ENCODE measurements around the gene RAMP1. TPM values are rescaled to one million over a fixed set of nuclear protein-coding genes. Genes with fewer than 3 reads are reported as not detected.

Gene RAMP1
- total RNA-seq, 1 donor, result 2.1 TPM

GRCh38 chr2:237892984-237893595 is 33.7 kb downstream of the RAMP1 start:
- H3K4me1 ChIP-seq (ENCODE audit: insufficient read depth, low read length), result peaks cover 12% of the 10 kb centered on the region

DNA sequence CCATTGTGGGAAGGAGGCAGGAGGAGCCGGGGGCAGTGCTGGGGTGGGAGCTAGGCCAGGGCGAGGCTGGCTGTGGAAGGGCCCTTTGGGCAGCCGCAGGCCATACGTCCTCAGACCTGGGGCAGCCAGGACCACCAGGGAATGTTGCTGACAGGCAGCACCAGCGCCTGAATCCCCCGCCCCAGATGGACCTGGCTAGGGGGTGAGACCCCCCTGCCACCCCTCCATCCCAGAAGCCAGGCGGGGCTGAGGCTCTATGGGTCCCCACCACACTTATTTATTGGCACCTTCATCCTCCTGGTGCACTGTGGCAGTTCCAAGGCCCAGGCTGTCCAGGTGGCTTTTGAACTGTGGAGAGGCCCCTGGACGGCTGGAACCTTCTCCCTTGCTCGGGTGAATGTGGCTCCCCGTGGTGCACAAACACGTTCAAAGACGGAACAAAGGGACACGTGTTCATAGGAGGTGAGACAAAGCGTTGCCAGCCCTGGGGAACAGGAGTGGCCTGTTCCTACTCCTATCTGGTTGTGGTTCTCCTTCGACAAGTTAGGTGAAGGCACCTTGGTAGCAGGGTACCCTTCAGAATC is 35.1 kb downstream of the RAMP1 start:
- peaks cover 26% of the 10 kb centered on the region for H3K4me1 ChIP-seq (ENCODE audit: insufficient read depth, low read length)
- H3K27me3 ChIP-seq (ENCODE audit: insufficient read depth, low read length), result no peaks in the 10 kb centered on the region
- no peaks in the 10 kb centered on the region for H3K9me3 ChIP-seq (ENCODE audit: low read depth, low read length)
- no peak overlapping the region for H3K4me3 ChIP-seq (ENCODE audit: low read length)

More at GRCh38 chr2:237892984-237893595, 33.7 kb downstream of the RAMP1 start:
- H3K4me3 ChIP-seq (ENCODE audit: low read length), result no peak overlapping the region
- H3K9me3 ChIP-seq (ENCODE audit: low read depth, low read length), result no peaks in the 10 kb centered on the region
- H3K27me3 ChIP-seq (ENCODE audit: insufficient read depth, low read length), result no peaks in the 10 kb centered on the region

- no peaks in the 10 kb centered on the region for H3K27me3 ChIP-seq (ENCODE audit: insufficient read depth, low read length)
- H3K4me3 ChIP-seq (ENCODE audit: low read length), result no peak overlapping the region
- H3K4me1 ChIP-seq (ENCODE audit: insufficient read depth, low read length), result peaks cover 29% of the 10 kb centered on the region
- H3K9me3 ChIP-seq (ENCODE audit: low read depth, low read length), result no peaks in the 10 kb centered on the region
Measured at GRCh38 chr2:237894986-237895543, 35.6 kb downstream of the RAMP1 start.

DNA sequence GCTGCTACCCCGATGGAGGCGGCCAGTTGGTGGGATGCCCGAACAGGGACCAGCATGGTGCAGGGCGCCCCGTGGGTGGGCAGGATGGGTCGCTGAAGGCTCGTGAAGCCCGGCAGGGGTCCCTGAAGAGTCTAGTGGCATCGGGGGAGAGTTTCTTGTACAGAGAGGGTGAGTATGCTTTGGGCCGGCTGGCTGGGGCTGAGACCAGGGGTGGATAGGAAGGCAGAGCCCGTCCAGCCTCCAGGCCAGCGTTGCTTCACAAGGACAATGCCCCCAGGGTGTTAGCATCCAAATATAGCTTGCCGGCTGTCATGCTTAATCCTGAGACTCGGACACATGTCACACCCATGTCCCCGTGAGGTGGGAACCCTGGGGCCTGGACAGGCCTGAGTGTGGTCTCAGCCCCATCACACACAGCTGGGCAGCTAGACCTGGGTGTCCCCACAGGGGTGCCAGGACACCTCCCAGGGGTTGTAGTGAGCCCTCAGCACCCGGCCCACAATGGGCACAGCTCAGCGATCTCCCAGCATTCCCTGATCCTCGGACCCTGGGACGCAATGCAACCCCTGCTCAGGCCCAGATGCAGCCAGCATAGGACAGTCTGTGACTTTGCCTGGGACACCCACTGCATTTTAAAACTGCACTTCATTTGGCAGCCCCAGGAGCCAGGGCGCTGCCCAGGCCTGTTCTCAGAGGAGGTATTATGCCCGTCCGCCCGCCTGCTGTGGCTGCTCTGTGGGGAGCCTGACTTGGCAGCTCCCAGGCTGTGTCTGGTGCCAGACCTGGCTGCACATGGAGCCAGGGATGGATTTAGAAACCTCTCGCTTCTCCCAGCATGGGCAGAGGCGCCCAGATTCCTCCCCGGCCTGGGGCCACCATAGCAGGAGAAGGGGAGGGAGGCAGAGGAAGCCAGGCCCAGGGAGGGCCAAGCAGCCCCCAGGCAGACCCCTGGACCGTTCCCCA is 36.4 kb downstream of the RAMP1 start:
- Histone ChIP-seq H3K27me3 (ENCODE audit: insufficient read depth, low read length) (no peaks in the 10 kb centered on the region), H3K9me3 (ENCODE audit: low read depth, low read length) (no peaks in the 10 kb centered on the region), H3K4me3 (ENCODE audit: low read length) (no peak overlapping the region)

DNA sequence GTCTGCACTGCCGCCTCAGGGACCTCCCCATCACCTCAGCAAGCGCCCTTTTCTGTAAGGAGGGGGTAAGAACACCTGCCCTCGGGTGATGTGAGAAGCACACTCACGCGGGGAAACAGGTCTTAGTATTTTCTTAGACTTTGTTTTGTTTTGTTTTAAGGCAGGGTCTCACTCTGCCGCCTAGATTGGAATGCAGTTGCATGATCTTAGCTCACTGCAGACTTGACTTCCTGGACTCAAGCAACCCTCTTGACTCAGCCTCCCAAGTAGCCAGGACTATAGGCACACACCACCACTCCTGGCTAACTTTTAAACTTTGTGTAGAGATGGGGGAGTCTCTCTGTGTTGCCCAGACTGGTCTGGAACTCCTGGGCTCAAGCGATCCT is 37.1 kb downstream of the RAMP1 start:
- Histone ChIP-seq H3K4me1 (ENCODE audit: insufficient read depth, low read length) (peaks cover 29% of the 10 kb centered on the region), H3K9me3 (ENCODE audit: low read depth, low read length) (no peaks in the 10 kb centered on the region)

More for the DNA sequence above, 36.4 kb downstream of the RAMP1 start:
- peaks cover 29% of the 10 kb centered on the region for H3K4me1 ChIP-seq (ENCODE audit: insufficient read depth, low read length)

GRCh38 chr2:237896956-237897355 is 37.5 kb downstream of the RAMP1 start:
- no peaks in the 10 kb centered on the region for H3K27me3 ChIP-seq (ENCODE audit: insufficient read depth, low read length)
- H3K4me1 ChIP-seq (ENCODE audit: insufficient read depth, low read length), result peaks cover 29% of the 10 kb centered on the region
- H3K9me3 ChIP-seq (ENCODE audit: low read depth, low read length), result no peaks in the 10 kb centered on the region
- no peak overlapping the region for H3K4me3 ChIP-seq (ENCODE audit: low read length)

More for the DNA sequence above, 37.1 kb downstream of the RAMP1 start:
- Histone ChIP-seq H3K27me3 (ENCODE audit: insufficient read depth, low read length) (no peaks in the 10 kb centered on the region), H3K4me3 (ENCODE audit: low read length) (no peak overlapping the region)

DNA sequence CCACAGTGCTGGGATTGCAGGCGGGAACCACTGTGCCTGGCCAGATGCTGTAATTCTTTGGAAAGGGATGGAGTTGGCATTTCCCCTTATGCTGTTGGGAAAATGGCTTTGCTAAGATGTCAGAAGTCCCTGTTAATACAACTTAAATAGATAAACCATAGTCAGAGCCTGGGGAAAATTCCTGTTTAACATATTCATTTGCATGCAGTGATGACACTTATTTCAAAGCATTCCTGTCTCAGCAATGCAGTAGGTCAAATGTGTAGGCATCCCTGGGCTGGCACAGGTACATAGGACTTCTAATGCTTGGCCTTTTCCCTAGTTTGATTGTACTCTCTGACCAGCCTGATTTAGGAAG is 38.6 kb downstream of the RAMP1 start:
- no peak overlapping the region for H3K4me3 ChIP-seq (ENCODE audit: low read length)
- H3K27me3 ChIP-seq (ENCODE audit: insufficient read depth, low read length), result no peaks in the 10 kb centered on the region
- peaks cover 31% of the 10 kb centered on the region for H3K4me1 ChIP-seq (ENCODE audit: insufficient read depth, low read length)
- H3K9me3 ChIP-seq (ENCODE audit: low read depth, low read length), result no peaks in the 10 kb centered on the region

DNA sequence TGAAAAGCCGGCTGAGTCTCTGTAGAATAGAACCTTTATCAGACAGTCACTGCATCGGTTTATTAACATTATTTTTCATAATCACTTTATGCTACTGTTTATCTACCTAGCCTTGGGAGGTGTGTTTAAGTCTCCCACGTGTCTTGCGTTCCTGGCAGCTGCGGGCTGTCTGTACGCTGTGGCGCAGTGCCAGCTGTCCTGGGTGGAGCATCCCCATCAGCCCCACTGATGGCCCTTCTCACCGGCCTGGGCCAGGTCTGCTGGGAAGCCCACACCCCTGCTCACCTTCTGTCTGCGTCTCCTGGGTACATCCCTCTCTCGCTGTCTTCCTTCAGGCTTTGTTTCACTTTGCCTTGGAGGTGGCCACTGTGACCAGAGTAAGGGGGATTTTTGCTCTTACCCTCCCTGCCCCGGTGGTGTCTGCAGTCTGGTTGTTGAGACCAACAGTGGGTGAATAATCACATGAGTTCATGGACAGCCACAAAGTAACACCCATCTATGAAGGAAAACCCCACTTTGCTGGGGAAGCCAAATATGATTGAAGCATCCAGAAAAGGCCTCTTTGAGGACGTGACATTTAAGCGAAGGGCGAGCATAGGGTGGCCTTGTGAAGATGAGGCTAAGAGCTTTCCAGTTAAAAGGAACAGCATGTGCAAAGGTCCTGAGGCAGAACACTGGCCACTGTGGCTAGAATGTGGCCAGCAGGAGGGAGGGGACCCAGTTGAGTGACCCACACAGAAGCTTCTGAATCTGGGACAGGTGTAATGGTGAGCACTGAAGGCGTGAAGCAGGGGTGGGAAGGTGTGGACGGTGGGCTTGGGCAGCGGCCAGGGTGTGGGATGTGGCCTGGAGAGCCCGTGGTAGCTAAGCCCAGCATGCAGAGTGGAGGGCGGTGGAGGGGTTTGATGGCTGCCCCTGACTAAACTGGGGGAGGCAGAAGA is 41.7 kb downstream of the RAMP1 start:
- H3K4me3 ChIP-seq (ENCODE audit: low read length), result no peak overlapping the region
- peaks cover 42% of the 10 kb centered on the region for H3K4me1 ChIP-seq (ENCODE audit: insufficient read depth, low read length)
- H3K9me3 ChIP-seq (ENCODE audit: low read depth, low read length), result no peaks in the 10 kb centered on the region
- H3K27me3 ChIP-seq (ENCODE audit: insufficient read depth, low read length), result no peaks in the 10 kb centered on the region

- no peaks in the 10 kb centered on the region for H3K9me3 ChIP-seq (ENCODE audit: low read depth, low read length)
- H3K27me3 ChIP-seq (ENCODE audit: insufficient read depth, low read length), result no peaks in the 10 kb centered on the region
- peaks cover 44% of the 10 kb centered on the region for H3K4me1 ChIP-seq (ENCODE audit: insufficient read depth, low read length)
- no peak overlapping the region for H3K4me3 ChIP-seq (ENCODE audit: low read length)
Measured at GRCh38 chr2:237901932-237902850, 42.8 kb downstream of the RAMP1 start.

DNA sequence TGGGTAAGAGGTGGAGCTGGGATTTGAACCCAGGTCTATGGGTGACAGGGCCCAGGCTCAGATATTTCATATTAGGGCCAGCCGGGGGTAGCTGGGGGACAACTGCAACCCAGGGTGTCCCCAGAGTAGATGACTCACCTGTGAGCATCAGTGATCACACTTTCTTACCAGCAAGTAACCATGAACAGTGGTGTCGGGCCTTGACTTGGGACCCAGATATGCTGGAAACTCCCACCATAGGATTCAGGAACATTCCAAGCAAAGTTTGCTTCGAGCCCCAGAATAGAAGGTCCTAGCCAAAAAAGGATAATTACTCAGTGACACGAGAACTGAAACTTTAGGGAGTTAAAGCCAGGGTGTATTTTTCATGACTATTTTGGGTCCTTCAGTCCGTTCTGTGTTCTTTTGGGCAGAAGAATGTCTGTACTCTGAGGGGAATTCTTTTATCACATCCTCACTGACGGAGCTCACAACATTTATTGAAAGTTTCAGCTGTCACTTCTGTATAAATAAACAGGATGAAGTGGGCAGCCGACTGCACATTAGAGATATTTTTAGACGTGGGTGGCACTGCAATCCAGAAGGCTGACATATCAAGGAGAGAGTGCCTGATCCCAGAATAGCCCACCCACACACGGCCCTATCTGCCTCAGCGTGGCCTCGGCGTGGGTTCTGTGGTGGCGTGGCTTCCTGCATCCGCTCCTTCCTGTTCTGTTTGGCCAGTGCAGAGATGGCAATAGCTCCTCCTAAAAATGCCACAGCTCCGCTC is 45.6 kb downstream of the RAMP1 start:
- no peaks in the 10 kb centered on the region for H3K9me3 ChIP-seq (ENCODE audit: low read depth, low read length)
- no peaks in the 10 kb centered on the region for H3K27me3 ChIP-seq (ENCODE audit: insufficient read depth, low read length)
- no peak overlapping the region for H3K4me3 ChIP-seq (ENCODE audit: low read length)
- peaks cover 24% of the 10 kb centered on the region for H3K4me1 ChIP-seq (ENCODE audit: insufficient read depth, low read length)

- Histone ChIP-seq H3K9me3 (ENCODE audit: low read depth, low read length) (no peaks in the 10 kb centered on the region), H3K27me3 (ENCODE audit: insufficient read depth, low read length) (no peaks in the 10 kb centered on the region), H3K4me1 (ENCODE audit: insufficient read depth, low read length) (peaks cover 24% of the 10 kb centered on the region), H3K4me3 (ENCODE audit: low read length) (no peak overlapping the region)
Measured at GRCh38 chr2:237907144-237907543, 47.7 kb downstream of the RAMP1 start.

DNA sequence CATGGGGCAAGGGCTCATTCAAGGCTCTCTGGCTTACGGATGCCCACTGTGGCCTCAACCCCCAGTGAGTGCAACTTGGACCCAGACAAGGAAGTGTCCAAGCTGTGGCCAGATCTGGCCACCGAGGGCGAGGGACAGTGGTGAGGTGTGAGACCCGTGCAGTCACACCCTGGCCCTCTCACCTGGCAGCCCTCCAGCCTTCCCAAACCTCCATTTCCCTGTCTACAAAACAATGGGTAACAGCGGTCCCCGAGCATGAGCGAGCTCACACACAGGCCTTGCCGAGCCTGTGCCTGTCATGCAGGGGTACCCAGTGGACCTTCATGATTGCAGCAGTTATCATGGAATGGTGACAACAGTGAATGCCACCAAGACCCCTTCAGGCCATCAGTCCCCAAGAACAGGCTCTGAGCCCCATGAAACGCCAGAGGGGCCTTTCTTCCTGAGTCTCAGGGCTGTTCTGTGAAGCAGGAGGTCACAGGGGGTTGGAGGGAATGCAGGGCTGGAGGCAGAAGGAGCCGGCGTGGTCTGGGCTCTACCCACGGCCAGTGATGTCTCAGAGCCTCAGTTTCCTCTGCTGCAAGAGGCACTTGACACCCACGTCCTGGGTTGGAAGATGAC is 49.8 kb downstream of the RAMP1 start:
- Histone ChIP-seq H3K4me3 (ENCODE audit: low read length) (no peak overlapping the region), H3K9me3 (ENCODE audit: low read depth, low read length) (no peaks in the 10 kb centered on the region), H3K4me1 (ENCODE audit: insufficient read depth, low read length) (peaks cover 18% of the 10 kb centered on the region), H3K27me3 (ENCODE audit: insufficient read depth, low read length) (no peaks in the 10 kb centered on the region)
